ENCODE data around the gene EDN3.

The EDN3 gene

DNA sequence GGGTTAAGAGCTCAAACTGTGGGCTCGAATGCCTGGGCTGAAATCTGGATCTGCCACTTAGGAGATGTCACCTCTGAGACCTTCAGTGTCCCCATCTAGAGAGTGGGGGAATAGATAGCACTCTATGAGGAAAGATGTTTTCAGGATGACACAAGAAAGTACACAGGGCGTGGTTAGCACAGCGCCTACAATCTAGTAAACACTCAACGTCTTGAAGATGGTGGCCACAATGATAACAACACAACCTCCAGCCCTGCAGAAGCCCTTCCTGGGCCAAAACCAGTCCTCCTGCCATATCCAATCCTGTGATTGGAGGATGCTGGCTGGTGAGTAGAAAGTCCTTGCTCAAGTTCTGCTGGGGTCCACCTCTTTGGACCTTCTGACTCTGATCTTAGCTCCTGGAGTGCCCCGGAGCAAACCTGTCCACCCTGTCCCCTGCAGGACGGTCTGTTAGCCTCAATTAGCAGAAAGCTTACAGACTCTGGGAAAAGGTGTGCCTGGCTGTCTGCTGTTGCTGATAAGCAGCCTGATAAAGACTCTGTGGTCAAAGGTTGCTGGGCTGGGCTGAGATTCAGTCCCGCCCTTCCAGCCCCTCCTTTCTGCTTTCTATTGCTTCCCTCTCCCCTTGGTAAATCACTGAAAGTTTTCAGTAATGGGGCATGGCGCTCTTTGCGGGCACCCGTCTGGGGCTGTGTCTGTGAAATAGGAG lies 8.2 kb downstream of the EDN3 start:
- DNase-seq = no peak

DNA sequence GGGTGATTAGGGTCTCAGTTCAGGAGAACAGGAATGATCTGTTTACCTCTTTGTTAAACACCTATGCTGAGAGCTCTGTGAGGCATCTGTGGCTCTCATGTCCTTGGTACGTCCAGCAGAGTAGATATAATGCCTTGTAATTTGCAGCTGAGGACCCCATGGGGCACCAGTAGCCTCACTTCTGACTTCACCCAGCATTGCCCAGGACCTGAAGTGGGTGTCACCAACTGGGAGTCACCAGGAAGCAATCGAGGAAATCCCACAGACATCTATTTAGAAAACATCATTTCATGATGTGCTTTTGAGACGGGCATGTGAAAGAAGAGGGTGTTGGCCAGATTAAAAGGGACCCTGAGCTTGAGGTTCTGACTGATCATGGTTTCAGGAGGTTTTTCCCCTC lies 8.8 kb downstream of the EDN3 start:
- DNase-seq = no peak

DNA sequence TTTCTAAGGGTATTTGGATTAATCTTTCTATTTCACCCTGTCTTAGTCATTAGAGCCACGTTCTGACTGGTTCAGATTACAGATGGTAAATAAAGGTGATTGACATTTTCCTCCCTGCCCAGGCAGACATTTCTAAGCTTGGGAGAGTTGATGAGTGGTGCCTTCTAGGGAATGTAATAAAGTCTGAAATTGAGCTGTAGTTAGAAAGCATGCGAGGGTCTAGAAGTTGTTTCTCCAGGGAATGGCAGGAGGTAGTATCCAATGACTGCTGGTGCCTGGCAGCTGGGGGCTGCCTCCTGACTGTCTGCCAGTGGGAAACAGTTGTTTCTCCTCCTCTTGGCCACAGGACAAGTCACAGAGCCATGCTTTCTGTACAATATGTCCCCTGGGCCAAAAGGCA lies 14.6 kb downstream of the EDN3 start:
- no peak for DNase-seq

DNA sequence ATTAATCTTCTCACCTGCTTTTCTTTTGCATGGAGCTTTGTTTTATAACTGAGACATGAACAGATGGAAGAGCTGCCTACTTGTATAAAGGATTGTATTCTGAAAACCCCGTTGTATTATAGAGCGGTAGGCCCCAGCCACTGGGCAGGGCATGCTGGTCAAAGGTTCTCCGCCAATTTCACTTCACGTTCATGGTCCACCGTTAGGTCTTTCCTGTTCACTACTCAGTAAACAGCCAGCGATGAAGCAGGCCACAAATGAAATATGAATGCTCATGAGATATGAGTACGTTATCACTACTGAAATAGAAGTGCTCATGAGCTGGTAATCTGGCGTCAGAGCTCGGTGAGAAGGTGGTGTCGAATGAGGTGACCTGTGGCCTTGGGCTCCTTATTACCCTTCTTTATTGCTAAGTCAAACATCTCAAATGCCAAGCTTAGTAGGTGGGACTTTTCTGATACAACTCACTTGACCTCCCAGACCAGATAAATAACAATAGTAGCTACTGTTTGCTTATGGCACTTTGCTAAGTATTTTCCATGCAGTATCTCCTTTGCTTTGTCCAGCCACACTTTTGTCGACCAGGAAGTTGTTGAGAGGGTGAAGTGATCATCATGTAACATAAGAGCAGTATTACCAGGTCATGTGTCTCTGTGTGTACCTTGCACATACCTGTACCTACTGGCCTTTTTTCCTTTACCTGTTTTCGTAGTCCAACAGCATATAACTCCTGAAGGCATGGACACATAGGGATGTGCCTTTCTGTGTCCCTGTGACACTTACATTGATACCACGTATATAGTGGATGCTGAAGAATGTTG lies 16.7 kb downstream of the EDN3 start:
- no peak for DNase-seq

DNA sequence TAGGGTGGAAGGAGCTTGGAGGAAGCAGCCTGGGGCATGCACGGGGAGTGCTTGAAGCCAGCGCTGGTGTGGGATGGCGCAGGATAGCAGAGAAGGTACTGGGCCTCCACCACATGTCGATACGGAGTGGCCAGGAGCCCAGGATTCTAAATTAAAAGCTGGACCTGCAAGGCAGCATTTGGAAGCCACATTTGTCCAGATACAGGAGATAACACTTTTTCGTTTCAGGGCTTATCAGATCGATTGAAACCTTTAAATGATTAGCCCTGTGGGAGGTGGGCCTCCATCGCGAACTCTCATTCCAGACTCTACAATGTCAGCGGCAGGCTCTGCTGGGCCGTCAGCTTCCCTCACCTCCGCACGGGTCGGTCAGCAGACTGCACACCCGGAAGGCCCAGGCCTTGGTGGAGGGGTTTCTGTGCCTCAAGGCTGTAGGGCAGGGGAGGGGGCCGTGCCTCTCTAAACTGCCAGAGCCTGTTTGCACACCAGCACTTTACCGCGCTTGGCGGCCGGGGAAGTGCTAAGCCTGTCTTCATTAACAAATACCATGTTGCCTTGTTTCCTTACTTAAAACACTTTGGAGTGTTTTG lies 17.9 kb downstream of the EDN3 start:
- DNase-seq = no peak

DNA sequence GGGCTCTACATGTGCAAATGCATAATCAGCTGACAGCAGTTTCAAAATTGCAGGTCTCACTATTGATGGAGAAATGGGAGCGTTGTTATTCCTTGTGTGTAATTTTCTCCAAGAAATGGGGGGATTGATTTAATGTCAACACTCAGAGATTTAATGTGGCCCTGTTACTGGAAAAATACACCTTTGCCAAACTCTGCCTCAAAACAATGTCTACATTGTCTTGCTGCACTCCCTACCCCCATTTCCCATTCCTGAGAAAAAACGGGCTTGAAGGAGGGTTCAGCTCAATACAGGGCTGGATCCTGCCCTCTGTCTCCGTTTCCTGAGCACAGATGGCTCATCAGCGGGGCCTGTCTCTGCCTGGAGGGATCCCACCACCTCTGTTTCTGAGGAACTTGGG lies 18.4 kb downstream of the EDN3 start:
- no peak for DNase-seq

DNA sequence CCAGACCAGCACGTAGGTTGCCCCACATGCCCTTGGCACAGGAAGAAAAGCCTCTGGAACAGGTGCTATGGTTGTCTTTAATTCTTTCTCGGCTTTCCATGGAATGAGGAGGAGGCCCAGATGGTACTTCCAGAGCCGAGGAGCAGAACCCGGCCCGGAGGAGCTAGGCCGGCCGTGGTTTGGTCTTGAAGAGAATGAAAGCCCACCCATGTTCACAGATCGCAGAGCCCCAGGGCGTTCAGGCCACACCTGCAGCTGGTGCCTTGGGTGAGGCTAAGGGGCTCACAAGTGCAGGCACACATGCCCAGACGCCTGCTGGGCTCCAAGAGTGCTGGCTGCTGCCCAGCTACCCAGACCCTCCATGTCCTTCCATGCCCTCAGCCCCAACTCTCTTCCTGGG lies 20.0 kb downstream of the EDN3 start:
- no peak for DNase-seq

DNA sequence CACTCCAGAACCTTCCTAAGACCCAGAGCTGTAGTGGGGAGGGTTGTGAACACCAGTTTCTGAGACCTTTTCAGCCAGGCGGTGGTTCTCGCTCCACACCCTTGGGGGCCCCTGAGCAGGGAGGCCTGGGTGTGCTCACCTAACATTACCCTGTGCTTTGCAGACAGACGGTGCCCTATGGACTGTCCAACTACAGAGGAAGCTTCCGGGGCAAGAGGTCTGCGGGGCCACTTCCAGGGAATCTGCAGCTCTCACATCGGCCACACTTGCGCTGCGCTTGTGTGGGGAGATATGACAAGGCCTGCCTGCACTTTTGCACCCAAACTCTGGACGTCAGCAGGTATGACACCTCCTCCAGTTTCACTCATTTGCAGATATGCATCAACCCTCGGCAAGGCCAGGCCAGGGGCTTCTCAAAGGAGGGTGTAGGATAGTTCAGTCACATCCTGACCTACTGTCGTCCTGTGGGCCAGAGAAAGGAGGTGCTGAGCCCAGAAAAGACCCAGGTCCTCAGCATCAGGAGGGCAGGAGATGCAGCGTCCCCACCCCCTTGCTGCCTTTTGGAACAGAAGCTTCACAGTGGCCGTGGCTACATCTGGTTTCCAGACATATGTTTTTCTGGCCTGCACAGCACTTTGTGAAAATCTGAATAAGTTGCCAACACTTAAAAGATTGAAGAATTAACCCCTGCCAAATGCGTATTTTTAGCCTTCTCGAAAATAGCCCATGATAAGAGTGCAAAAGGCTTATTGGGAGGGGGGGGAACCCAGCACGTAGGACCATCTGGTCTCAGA lies 20.6 kb downstream of the EDN3 start:
- DNase-seq = no peak

DNA sequence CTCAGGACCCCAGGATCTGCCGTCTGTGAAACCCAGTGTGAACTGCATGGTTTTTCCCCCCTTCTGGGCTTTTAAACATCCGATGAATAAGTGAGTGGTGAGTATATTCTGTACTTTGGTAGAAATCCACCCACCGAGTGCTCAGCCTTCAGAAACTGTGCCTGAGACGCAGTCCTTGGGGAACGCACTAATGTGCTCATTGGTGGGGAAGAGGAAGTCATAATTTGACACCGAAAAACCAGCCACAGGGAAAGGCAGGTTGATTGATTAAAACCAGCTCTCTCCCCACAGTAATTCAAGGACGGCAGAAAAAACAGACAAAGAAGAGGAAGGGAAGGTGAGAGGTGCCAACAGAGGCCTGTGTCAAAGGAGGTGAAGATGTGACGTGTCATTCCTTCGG lies 21.7 kb downstream of the EDN3 start:
- no peak for DNase-seq

DNA sequence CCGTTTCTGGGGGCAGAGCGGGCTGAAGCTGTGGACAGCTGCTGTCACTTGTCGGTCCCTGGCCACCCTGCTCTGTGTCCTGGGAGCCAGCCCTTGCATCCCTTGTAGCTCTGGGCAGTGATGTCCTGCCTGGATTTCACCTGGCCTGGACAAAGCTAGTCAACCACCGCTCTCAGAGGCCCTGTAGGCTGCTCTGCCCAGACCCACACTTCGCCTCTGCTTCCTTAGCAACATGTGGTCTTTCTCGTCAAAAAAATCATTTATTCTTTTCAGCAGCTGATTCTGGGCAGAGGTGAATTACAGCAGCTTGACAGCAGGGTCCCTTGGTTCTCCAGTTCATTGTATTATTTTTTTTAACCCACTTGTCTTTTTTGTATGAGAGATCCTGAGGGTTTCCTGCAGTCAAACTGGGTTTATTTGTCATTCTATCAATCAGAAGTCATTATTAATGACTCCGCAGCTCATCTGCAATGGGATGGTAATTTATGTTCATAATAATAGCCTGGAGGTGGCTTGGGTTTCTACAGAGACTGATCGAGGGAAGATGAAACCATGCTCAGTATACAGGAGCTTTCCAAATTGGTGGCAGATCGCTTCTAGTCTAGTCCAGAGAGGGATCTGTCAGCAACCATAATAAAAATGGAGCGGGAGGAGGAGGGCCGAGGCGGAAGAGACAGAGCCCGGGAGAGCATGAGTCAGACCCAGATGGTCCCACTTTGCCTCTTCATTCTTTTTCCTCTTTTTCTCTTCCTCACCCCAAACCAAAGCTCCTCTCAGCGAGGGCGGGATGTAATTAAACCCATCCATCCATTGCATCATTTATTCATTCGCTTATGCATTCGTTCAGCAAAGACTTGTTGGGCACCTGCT lies 22.4 kb downstream of the EDN3 start:
- DNase-seq = no peak

DNA sequence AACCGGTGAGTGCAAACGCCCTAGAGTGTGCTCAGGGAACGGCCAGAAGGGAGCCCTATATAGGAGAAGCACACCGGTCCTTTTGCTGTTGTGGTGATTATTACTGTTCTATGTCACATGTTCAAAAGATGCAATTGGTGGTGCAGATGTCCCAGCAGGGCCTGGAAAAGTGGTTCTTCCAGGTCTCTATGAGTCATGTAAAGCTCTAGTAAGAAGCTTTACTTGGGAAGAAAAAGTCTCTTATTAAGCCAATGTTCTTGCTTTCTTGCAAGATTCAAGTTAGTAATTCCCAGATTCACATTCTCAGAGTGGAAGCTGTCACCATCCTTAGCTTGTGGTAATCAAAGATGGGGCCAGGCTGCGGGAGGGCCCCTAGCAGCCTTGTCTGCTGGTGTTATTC lies 23.3 kb downstream of the EDN3 start:
- no peak for DNase-seq

DNA sequence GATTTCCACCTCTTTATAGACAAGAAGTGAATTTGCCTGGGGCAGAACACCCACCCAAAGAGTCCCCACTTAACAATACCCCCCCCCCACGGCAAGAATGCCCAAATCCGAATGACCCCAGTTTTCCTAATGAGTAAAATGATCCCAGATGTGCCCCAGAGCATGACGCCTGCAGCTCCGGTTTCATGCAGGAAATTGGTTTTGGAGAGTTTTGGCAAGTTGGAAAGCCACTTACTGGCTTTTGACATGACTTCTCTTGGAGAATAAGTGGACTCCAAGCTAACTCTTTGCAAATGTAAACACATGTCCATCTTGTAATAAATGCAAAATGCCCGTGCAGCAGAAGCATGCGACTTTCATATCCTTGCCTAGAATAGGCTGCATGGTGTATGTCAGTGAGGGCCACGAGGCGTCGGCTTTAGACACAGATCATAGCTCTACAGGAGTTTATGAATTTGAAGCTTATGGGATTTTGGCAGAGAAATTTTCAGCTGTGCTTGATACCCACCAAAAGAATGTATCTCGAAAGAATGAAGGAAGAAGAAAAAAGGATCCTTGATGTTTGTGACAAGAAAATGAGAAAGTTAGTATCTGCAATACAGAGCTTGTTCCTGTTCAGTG lies 24.2 kb downstream of the EDN3 start:
- DNase-seq = no peak

DNA sequence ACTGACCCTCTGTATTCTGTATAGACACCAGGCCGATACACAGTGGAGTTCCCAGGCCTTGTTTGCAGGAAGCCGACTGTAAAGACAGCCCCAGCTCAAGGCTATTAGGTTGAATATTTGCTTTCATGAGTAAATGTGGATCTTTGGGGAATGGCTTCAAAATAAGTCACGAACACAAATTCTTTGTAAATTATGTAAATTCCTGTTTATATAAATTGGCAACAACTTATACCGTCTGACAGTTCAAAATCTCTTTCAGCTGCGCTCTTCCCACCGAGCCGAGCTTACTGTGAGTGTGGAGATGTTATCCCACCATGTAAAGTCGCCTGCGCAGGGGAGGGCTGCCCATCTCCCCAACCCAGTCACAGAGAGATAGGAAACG lies 24.7 kb downstream of the EDN3 start:
- no peak for DNase-seq

DNA sequence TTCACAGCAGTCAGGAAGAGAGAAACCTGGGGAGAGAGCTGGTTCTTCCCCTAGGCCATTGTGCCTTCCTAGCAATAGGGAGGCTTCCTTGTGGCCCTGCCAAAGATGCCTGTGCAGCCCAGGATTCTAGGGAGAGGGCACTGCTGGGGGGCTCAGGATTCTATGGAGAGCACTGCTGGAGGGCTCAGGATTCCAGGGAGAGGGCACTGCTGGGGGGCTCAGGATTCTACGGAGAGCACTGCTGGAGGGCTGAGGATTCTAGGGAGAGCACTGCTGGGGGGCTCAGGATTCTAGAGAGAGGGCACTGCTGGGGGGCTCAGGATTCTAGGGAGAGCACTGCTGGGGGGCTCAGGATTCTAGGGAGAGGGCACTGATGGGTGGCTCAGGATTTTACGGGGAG lies 25.8 kb downstream of the EDN3 start:
- DNase-seq = no peak

DNA sequence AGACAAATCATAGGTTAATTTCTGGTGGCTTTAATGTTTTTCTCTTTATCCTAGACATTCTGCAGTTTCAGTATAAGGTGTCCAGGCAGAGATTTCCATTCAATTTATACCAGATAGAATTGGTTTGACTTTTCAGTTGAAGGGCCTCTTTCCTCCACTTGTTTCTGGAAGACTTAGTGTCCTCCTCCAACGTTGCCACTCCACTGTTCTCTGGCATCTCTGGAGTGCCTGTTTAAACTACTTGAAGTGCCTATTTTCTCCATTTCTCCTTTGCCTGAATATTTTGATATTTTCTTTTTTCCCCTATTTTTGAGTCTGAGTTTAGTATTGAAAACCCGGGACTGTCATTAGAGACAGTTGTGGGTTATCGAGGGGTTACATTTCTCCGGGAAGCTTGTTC lies 27.7 kb downstream of the EDN3 start:
- no peak for DNase-seq

DNA sequence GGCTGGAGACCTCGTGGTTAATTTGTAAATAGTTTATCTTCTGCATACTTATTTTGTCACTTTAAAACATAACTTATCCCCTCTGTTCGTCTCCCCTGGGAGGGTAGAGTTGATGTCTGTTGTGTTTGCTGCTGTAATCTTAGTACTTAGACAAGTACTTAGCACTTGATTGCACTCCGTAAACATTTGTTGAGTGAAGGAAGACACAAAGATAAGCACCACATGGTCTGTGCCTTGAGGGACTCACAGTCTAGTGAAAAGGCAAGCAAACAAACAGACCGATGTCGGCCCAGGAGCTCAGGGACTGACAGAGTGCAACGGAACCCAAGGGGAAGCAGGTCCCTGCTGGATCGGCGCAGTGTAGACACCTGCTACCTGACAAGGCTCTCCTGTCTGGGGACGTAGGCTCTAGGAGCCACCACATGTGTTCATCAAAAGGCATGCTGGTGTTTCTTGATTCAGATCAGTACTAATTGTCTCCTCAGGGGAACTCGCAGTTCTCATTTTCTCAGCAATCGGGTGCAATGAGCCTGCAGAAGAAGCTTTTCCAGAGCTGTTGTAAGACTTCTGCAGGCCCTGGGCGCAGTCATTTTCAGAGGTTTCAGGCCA lies 31.4 kb downstream of the EDN3 start:
- no peak for DNase-seq

DNA sequence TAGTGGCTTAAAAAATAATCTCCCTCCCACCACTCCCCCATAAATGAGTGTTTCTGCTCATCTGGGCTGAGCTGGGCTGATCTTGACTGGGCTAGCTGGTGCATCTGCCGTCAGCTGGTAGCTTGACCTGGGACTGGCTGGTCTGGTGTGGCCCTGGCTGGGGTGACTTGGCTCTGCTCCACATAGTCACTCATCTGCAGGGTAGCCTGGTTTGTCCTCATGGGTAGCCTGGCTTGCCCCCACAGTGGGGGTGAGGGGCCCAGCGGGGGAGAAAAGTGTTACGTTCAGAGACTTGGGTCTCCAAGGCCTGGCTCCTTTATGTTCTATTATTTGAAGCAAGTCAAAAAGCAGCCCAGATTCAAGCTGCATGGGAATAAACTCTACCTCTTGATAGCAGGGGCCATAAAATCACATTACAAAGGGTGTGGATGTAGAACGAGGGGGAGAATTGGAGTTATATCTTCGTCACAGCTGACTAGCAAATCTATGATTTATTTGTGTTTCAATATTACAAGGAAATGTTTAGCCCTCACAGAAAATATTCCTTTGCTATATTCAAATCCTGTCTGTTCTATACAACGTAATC lies 32.9 kb downstream of the EDN3 start:
- DNase-seq = no peak

DNA sequence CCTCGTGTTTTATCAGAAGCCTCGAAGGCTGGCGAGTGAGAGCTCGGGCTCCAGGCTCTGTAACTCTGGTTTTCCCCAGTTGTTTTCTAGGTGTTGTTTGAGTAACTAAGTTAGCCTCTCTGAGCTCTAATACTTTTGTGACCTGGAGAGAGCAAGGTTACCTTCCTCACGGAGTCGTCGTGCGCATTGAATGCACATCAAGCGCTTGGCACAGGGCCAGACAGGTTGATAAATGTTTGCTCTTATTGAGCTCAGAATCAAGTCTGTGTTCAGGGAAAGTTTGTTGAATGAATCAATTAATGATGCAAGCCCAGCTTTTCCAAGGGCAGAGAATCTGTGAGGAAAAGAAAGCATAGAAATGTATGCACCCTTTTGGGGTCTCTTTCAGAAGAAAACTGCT lies 33.5 kb downstream of the EDN3 start:
- DNase-seq = no peak

DNA sequence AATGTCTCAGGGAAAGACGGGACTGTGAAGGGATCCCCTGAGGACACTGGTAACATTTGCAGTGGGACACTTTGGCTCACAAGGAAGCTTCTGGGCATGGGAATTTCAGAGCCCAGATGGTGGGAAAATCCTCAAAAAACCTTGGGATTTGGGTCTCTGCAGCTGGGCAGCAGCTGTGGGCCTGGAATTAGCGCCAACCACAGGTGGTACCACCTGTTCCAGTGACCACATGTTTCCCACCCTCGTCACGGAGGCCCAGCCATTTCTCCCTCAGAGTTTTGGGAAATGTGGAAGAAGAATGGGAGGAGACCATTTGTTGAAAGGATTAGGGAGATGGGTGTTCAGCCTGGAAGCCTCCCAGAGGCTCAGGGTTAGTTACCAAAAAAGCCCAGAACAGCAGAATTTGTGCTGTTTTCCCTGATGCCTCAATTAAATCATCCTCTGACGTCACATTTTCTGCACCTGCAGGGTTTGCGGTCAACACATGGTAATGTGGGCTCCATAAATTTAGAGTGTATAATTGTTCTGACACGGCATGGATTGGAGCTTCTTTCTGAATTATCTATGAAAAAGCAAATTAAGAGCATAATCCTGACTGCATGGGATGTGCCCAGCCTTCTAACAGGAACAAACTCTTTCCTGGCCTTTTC lies 34.4 kb downstream of the EDN3 start:
- no peak for DNase-seq

DNA sequence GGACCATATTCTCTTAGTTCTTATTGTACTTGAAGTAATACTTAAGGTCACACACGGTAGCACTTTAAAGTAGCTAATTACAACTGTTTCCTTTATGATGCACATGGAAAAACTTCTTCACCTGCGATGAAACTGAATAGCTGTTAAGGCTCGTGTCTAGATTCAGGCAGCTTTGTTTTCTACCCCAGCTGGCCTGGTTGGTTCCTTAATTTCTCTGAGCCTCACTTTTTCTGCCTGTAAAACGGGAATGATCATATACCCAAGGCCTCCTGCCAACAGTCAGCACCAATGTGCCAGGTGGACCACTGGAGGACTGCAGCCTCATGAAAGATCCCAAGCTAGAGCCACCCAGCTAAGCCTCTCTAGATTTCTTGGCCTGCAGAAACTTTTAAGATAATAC lies 35.0 kb downstream of the EDN3 start:
- no peak for DNase-seq

DNA sequence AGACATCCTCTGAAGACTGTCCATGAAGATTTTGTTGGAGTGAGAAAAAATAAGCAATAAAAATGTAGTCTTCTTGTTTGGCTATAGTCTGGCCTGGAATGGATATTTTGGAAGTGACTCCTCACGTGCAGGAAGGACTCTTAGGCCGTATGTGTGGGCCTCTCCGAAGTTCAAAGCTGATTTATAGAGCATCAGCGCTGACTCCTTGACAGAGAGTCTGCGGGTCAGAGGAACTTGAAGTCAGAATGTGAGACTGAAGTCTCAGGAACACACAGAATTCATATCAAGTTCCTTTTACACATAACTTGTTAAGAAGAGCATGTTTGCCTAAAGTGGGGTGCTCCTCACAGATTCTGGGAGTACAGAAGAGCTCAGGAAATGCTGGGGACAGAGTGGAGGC lies 36.1 kb downstream of the EDN3 start:
- no peak for DNase-seq

All from KG1 (cell line).